ENCODE measurements around the gene TMEM250. TPM values are rescaled to one million over a fixed set of nuclear protein-coding genes. Genes with fewer than 3 reads are reported as not detected.

TMEM250 gene
- total RNA-seq, 1 experiment from 2014 or later = 48.4 TPM

DNA sequence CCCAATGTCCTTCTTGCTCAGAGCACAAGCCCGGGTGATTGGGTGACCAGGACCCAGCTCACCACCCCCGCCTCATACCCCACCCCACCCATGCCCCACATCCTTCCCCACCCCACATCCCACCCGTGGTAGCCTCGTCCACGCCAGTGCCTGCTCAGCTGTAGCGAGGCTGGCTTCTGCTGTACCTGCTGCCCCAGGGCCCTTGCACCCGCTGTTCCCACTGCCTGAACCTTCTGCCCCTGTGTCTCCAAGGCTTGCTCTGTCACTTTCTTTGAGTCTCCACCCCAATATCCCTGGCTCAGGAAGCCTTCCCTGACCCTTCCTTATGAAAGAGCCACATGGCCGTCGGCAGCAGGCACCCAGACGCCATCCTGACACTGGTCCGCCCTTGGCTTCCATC is 20.5 kb downstream of the TMEM250 start:
- CTCF ChIA-PET = no interaction called here
- POLR2A ChIA-PET (ENCODE audit: low non-redundant PET) = no interaction called here

GRCh38 chr9:136096505-136097001 is 22.1 kb downstream of the TMEM250 start:
- peaks cover 18% of the 10 kb centered on the region for H3K4me1 ChIP-seq (ENCODE audit: insufficient read depth, low read length, poor library complexity, severe bottlenecking)
- H3K4me3 ChIP-seq (ENCODE audit: low read depth, low read length, poor library complexity, severe bottlenecking) = no peak overlapping the region
- intact Hi-C loops (cut with micrococcal nuclease; ENCODE audit: unreplicated experiment) = no loop called here
- TF ChIP-seq, protein P1, sequence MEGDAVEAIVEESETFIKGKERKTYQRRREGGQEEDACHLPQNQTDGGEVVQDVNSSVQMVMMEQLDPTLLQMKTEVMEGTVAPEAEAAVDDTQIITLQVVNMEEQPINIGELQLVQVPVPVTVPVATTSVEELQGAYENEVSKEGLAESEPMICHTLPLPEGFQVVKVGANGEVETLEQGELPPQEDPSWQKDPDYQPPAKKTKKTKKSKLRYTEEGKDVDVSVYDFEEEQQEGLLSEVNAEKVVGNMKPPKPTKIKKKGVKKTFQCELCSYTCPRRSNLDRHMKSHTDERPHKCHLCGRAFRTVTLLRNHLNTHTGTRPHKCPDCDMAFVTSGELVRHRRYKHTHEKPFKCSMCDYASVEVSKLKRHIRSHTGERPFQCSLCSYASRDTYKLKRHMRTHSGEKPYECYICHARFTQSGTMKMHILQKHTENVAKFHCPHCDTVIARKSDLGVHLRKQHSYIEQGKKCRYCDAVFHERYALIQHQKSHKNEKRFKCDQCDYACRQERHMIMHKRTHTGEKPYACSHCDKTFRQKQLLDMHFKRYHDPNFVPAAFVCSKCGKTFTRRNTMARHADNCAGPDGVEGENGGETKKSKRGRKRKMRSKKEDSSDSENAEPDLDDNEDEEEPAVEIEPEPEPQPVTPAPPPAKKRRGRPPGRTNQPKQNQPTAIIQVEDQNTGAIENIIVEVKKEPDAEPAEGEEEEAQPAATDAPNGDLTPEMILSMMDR (conservative IDR thresholded peaks at IDR 0.05; ENCODE audit: low read depth, low read length) = no peak
- H3K27ac ChIP-seq (ENCODE audit: low read depth, low read length, poor library complexity, severe bottlenecking) = no peak overlapping the region
- no peaks in the 10 kb centered on the region for H3K36me3 ChIP-seq (ENCODE audit: insufficient read depth, low read length, poor library complexity, severe bottlenecking)
- CTCF ChIA-PET = interaction anchor here (0.6 kb wide), 1 partner anchor 658 kb away, joined by 10 read pairs; no protein-coding TSS in a partner anchor
- BruUV-seq (replicated peaks) = no TSS peak
- no peaks in the 10 kb centered on the region for H3K27me3 ChIP-seq (replicated peaks; ENCODE audit: insufficient read depth, low read depth, low read length, poor library complexity)
- DNase-seq (ENCODE audit: low spot score) = no peak
- POLR2A ChIA-PET (ENCODE audit: low non-redundant PET) = no interaction called here
- H3K9me3 ChIP-seq (ENCODE audit: low read depth, low read length, poor library complexity, severe bottlenecking) = no peaks in the 10 kb centered on the region

More for the DNA sequence above, 20.5 kb downstream of the TMEM250 start:
- Histone ChIP-seq H3K9me3 (ENCODE audit: low read depth, low read length, poor library complexity, severe bottlenecking) (no peaks in the 10 kb centered on the region), H3K36me3 (ENCODE audit: insufficient read depth, low read length, poor library complexity, severe bottlenecking) (no peaks in the 10 kb centered on the region), H3K27ac (ENCODE audit: low read depth, low read length, poor library complexity, severe bottlenecking) (no peak overlapping the region), H3K4me3 (ENCODE audit: low read depth, low read length, poor library complexity, severe bottlenecking) (no peak overlapping the region), H3K27me3 (replicated peaks; ENCODE audit: insufficient read depth, low read depth, low read length, poor library complexity) (no peaks in the 10 kb centered on the region), H3K4me1 (ENCODE audit: insufficient read depth, low read length, poor library complexity, severe bottlenecking) (peaks cover 15% of the 10 kb centered on the region)
- DNase-seq (ENCODE audit: low spot score) = no peak
- no TSS peak for BruUV-seq (replicated peaks)
- intact Hi-C loops (cut with micrococcal nuclease; ENCODE audit: unreplicated experiment) = no loop called here
- no peak for TF ChIP-seq EZH2 (IDR thresholded peaks at IDR 0.05; ENCODE audit: borderline replicate concordance, low read depth, low read length, poor library complexity, severe bottlenecking)
- TF ChIP-seq, protein P1 (conservative IDR thresholded peaks at IDR 0.05; ENCODE audit: low read depth, low read length) = no peak

DNA sequence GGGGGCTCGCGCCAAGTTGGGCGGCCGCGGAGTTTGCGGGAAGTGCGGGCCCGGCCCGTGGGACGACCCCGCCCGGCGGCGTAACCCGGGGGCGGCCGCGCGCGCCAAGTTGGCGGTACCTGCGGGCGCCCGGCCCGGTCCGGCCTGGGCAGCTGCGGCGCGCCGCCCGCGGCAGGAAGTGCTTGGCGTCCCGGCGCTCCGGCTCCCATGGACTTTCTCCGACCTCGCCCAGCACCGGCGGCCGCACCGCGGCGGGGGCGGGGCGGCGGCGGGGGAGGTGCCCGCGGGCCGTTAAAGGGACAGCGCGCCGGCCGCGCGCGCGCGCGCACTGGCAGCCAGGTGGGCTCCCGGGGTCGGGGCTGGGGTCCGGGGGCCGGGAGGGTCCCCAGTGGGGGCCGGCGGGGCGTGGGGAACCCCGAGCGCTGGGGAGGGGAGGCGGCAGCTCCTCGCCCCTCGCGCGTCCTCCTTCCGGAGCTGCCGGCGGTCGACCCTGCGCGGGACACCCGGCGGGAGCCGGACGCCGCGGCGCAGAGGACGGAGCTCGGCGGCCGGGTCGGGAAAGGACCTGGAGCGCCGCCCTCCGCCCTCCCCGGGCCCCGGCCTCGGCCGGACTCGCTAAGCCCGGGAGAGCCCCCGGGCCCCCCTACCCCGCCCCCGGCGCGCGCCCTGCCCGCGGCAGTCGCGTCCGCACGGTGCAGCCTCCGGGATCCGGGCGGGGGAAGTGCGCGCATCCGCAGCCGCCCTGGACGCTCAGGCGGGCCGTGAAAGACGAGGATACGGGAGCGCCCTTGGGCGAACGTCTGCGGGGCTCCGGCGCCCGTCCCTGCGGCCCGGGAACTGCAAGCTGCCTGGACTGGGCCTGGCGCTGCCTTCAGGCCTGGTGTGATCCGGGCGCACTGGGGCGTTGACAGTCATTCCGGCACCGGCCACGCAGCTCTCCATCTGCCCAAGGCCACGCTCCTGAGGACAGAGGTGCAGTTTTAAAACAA is 23.3 kb downstream of the TMEM250 start, which contains the start of gene NACC2:
Gene NACC2, minus strand, starts transcription at position 220 of the 989 bp plus-strand sequence. CDS start 44,768 bp downstream, outside the sequence.
- Histone ChIP-seq H3K27ac (ENCODE audit: low read depth, low read length, poor library complexity, severe bottlenecking) (peak within 1 kb of the TSS; percentile 50), H3K4me1 (ENCODE audit: insufficient read depth, low read length, poor library complexity, severe bottlenecking) (peaks cover 26% of the 10 kb centered on the region), H3K27me3 (replicated peaks; ENCODE audit: insufficient read depth, low read depth, low read length, poor library complexity) (no peaks in the 10 kb centered on the region), H3K9me3 (ENCODE audit: low read depth, low read length, poor library complexity, severe bottlenecking) (no peaks in the 10 kb centered on the region), H3K4me3 (ENCODE audit: low read depth, low read length, poor library complexity, severe bottlenecking) (peak within 1 kb of the TSS; percentile 55), H3K36me3 (ENCODE audit: insufficient read depth, low read length, poor library complexity, severe bottlenecking) (no peaks in the 10 kb centered on the region)
- TF ChIP-seq, protein P1 (conservative IDR thresholded peaks at IDR 0.05; ENCODE audit: low read depth, low read length) = no peak
- no peak for TF ChIP-seq EZH2 (IDR thresholded peaks at IDR 0.05; ENCODE audit: borderline replicate concordance, low read depth, low read length, poor library complexity, severe bottlenecking)
- intact Hi-C loops (cut with micrococcal nuclease; ENCODE audit: unreplicated experiment) = no loop called here
- DNase-seq (ENCODE audit: low spot score) = no peak
- BruUV-seq (replicated peaks) = no TSS peak
- POLR2A ChIA-PET (ENCODE audit: low non-redundant PET) = no interaction called here
- CTCF ChIA-PET = no interaction called here
